ENCODE data around the gene KRT26. TPM values are rescaled to one million over a fixed set of nuclear protein-coding genes. Genes with fewer than 3 reads are reported as not detected.

KRT26 gene
- total RNA-seq, 1 experiment from 2014 or later, result not detected

DNA sequence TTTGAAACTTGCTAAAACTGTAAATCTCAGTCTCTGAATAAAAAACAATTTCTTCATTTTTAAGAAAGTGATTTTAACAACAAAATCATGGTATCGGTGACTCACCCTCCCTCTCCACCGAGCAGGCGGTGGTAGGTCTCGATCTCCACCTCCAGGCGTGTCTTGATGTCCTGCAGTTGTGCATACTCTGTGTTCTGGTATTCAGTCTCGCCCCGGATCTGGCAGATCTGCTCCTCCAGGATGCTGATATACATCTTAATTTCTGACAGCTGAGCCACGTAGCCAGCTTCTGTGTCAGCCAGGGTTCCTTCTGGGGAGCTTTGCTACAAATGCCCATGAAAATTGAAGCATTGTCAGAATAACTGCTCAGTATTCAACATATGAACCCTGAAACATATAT is 53.1 kb downstream of the KRT26 start:
- H2AFZ ChIP-seq (ENCODE audit: low read length), result no peak overlapping the region
- no peak overlapping the region for H3K14ac ChIP-seq (ENCODE audit: insufficient read depth, low read length)
- H3K27ac ChIP-seq (ENCODE audit: insufficient read length, low read depth, low read length), result no peak overlapping the region
- TF ChIP-seq, protein P1, sequence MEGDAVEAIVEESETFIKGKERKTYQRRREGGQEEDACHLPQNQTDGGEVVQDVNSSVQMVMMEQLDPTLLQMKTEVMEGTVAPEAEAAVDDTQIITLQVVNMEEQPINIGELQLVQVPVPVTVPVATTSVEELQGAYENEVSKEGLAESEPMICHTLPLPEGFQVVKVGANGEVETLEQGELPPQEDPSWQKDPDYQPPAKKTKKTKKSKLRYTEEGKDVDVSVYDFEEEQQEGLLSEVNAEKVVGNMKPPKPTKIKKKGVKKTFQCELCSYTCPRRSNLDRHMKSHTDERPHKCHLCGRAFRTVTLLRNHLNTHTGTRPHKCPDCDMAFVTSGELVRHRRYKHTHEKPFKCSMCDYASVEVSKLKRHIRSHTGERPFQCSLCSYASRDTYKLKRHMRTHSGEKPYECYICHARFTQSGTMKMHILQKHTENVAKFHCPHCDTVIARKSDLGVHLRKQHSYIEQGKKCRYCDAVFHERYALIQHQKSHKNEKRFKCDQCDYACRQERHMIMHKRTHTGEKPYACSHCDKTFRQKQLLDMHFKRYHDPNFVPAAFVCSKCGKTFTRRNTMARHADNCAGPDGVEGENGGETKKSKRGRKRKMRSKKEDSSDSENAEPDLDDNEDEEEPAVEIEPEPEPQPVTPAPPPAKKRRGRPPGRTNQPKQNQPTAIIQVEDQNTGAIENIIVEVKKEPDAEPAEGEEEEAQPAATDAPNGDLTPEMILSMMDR (conservative IDR thresholded peaks at IDR 0.05), result no peak
- H2BK120ac ChIP-seq (ENCODE audit: low read depth, low read length, poor library complexity, severe bottlenecking), result no peak overlapping the region
- Mint-ChIP-seq H3K27ac (no peak overlapping the region), H3K9me3 (peaks cover 0 to 2% of the 10 kb centered on the region in 2 experiments; a peak in 1 of 5 replicates), H3K4me3 (no peak overlapping the region), H3K27me3 (ENCODE audit: low read depth) (peaks cover 10% of the 10 kb centered on the region), H3K36me3 (ENCODE audit: insufficient read depth in 1 of 3, low read depth in 3 of 3) (no peaks in the 10 kb centered on the region), H3K4me1 (peaks cover 0 to 2% of the 10 kb centered on the region in 2 experiments; a peak in 2 of 4 replicates)
- H2BK5ac ChIP-seq (ENCODE audit: insufficient read length, low read length), result no peak overlapping the region
- no peaks in the 10 kb centered on the region for H3K23me2 ChIP-seq (ENCODE audit: insufficient read length, low read depth, low read length, poor library complexity, severe bottlenecking)
- no peak overlapping the region for H4K91ac ChIP-seq (ENCODE audit: insufficient read length, low read depth, low read length)
- H3K4ac ChIP-seq (ENCODE audit: low read depth, low read length), result no peak overlapping the region
- H2BK20ac ChIP-seq (ENCODE audit: low read depth, low read length, poor library complexity, severe bottlenecking), result no peak overlapping the region
- H2AK5ac ChIP-seq (ENCODE audit: insufficient read length, low read length), result no peak overlapping the region
- no peak overlapping the region for H3K23ac ChIP-seq (ENCODE audit: insufficient read length, low read depth, low read length)
- no peak overlapping the region for H3T11ph ChIP-seq (ENCODE audit: low read length)
- H3K56ac ChIP-seq (ENCODE audit: insufficient read length, low read depth, low read length), result no peak overlapping the region
- no peaks in the 10 kb centered on the region for H3K4me1 ChIP-seq (ENCODE audit: insufficient read depth, low read length)
- H3K27me3 ChIP-seq (ENCODE audit: insufficient read depth, low read length), result no peaks in the 10 kb centered on the region
- H3K9me3 ChIP-seq (ENCODE audit: control insufficient read depth, low read depth, low read length), result no peaks in the 10 kb centered on the region
- no CpG with 5 or more reads among the region's 8 CpGs for WGBS (ENCODE audit: extremely low coverage, insufficient read length, low lambda C conversion rate)
- H4K20me1 ChIP-seq (ENCODE audit: control insufficient read depth, insufficient read depth, insufficient read length), result no peaks in the 10 kb centered on the region
- no peak overlapping the region for H3K18ac ChIP-seq (ENCODE audit: insufficient read length, low read depth, low read length)
- H3K79me2 ChIP-seq (ENCODE audit: insufficient read depth, low read length), result no peaks in the 10 kb centered on the region
- H3K79me1 ChIP-seq (ENCODE audit: insufficient read depth, low read depth, low read length, poor library complexity, severe bottlenecking), result no peaks in the 10 kb centered on the region
- DNase-seq, result no peak
- no peak overlapping the region for H2BK12ac ChIP-seq (ENCODE audit: insufficient read length, low read depth, low read length)
- H3K9ac ChIP-seq (ENCODE audit: extremely low read depth, insufficient read length, low read length), result no peak overlapping the region
- H3K4me2 ChIP-seq (ENCODE audit: insufficient read depth, insufficient read length, low read length), result no peak overlapping the region
- no peak overlapping the region for H4K8ac ChIP-seq (replicated peaks; ENCODE audit: insufficient read length, low read depth, low read length)
- H4K5ac ChIP-seq (ENCODE audit: insufficient read length, low read depth, low read length), result no peak overlapping the region
- no peak overlapping the region for H2BK15ac ChIP-seq (ENCODE audit: low read depth, low read length)
